ENCODE data around the gene DPP10. TPM values are rescaled to one million over a fixed set of nuclear protein-coding genes. Genes with fewer than 3 reads are reported as not detected.

Gene DPP10
- total RNA-seq, 1 donor from 2014 or later = 15.1 TPM

DNA sequence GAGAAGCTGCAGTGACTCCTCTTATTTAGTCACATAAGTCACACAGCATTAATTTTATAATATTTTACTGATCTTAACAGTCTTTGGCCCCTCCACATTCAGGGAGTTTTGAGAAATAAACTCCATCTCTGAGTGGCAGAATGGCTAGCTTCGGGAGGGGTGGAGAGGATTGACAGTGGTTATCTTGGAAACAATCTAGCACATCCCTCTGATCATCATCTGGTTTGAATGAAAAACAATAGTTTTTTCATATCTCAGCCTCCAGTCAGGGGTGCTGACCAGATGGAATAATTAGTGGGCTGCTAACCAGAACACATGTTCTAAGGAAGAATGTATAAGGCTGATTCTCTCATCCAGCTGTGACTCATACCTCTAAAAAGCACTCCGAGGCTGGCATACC is 477.5 kb downstream of the DPP10 start:
- Mint-ChIP-seq H3K4me1 (ENCODE audit: low read depth, unreplicated experiment) (no peaks in the 10 kb centered on the region), H3K27ac (ENCODE audit: unreplicated experiment) (no peak overlapping the region), H3K9me3 (ENCODE audit: unreplicated experiment) (no peaks in the 10 kb centered on the region), H3K36me3 (ENCODE audit: unreplicated experiment) (no peaks in the 10 kb centered on the region), H3K27me3 (ENCODE audit: unreplicated experiment) (no peaks in the 10 kb centered on the region), H3K4me3 (ENCODE audit: unreplicated experiment) (no peak overlapping the region)
- no peak for DNase-seq
- TF ChIP-seq, protein P1, sequence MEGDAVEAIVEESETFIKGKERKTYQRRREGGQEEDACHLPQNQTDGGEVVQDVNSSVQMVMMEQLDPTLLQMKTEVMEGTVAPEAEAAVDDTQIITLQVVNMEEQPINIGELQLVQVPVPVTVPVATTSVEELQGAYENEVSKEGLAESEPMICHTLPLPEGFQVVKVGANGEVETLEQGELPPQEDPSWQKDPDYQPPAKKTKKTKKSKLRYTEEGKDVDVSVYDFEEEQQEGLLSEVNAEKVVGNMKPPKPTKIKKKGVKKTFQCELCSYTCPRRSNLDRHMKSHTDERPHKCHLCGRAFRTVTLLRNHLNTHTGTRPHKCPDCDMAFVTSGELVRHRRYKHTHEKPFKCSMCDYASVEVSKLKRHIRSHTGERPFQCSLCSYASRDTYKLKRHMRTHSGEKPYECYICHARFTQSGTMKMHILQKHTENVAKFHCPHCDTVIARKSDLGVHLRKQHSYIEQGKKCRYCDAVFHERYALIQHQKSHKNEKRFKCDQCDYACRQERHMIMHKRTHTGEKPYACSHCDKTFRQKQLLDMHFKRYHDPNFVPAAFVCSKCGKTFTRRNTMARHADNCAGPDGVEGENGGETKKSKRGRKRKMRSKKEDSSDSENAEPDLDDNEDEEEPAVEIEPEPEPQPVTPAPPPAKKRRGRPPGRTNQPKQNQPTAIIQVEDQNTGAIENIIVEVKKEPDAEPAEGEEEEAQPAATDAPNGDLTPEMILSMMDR (IDR thresholded peaks at IDR 0.05; ENCODE audit: partially characterized antibody, unreplicated experiment) = no peak

DNA sequence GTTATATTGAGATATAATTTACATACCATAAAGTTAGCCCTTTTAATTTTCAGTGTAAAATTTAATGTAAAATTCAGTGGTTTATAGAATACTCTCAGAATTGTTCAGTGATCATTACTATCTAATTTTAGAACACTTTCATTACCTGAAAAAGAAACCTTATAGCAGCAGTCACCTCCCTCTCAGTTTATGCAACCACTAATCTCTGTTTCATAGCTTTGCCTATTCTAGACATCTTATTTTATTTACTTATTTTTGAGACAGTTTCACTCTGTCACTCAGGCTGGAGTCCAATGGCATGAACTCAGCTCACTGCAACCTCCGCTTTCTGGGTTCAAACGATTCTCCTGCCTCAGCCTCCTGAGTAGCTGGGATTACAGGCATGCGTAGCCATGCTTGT is 479.6 kb downstream of the DPP10 start:
- H3K27me3 Mint-ChIP-seq (ENCODE audit: unreplicated experiment) = no peaks in the 10 kb centered on the region

DNA sequence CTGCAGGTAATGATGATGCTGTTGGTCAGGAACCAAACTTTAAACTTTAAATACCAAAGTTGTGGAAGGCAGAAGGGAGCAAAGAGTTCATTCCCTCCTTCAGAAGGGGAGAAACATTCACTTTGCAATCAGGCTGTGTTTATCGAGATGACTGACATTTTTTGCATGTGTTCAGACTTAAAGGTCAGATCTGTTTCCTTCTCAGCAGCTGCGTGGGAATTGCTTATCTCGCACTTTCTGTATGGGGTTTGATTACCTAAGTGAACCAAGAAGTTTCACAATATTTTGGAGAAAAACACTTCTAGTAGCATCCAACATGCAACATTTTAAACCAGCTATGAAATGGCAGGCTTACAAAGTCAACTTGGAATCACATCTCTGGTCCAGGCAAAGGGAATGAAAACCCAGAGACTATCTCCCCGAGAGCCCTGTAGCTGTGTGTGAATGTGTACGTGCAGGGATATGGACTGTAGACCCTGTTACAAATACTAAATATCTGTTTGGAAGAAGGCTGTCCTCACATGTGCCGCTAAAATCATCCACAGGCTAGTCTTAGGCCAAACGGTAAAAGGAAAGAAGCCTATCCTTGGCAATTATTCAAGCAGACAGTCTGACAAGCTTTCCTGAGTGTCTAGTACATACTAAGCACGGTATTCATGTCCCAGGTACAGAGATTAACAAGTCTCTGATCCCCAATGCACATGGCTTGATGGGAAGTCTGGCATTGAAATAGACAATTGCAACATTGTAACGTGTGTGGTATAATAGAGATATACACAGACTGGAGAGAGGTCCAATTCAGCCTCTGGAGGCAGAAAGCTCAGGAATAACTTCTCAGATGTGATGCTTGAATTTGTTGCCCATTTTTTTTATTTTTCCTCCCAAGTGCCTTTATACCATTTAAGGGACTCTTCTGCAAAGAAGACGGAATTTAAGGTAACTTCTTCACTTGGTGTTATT is 483.1 kb downstream of the DPP10 start:
- Mint-ChIP-seq H3K36me3 (ENCODE audit: unreplicated experiment) (peaks cover 8% of the 10 kb centered on the region), H3K27me3 (ENCODE audit: unreplicated experiment) (no peaks in the 10 kb centered on the region), H3K27ac (ENCODE audit: unreplicated experiment) (no peak overlapping the region), H3K4me1 (ENCODE audit: low read depth, unreplicated experiment) (no peaks in the 10 kb centered on the region), H3K4me3 (ENCODE audit: unreplicated experiment) (no peak overlapping the region), H3K9me3 (ENCODE audit: unreplicated experiment) (no peaks in the 10 kb centered on the region)
- TF ChIP-seq, protein P1 (IDR thresholded peaks at IDR 0.05; ENCODE audit: partially characterized antibody, unreplicated experiment) = no peak
- no peak for DNase-seq

More for the DNA sequence above, 479.6 kb downstream of the DPP10 start:
- Mint-ChIP-seq H3K4me3 (ENCODE audit: unreplicated experiment) (no peak overlapping the region), H3K9me3 (ENCODE audit: unreplicated experiment) (no peaks in the 10 kb centered on the region), H3K4me1 (ENCODE audit: low read depth, unreplicated experiment) (no peaks in the 10 kb centered on the region), H3K36me3 (ENCODE audit: unreplicated experiment) (no peaks in the 10 kb centered on the region), H3K27ac (ENCODE audit: unreplicated experiment) (no peak overlapping the region)
- no peak for DNase-seq
- TF ChIP-seq, protein P1 (IDR thresholded peaks at IDR 0.05; ENCODE audit: partially characterized antibody, unreplicated experiment) = no peak

DNA sequence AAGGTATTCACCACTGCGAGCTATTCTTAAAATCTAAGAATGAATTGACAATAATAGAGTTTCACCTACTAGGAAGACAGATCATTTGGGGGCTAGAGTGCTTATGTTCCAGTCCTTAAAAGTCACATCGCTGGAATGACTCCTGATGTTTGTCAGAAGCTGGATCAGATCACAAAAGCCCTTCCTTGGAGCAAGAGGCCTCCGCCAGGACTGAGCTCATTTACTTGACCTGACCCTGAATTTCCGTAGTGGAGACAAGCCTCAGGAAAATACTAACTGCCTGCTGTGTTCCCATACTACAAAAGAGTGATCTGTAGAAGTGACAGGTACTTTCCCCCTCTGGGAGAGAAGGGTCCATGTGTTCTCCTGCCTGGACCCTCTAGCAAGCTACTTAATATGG is 483.9 kb downstream of the DPP10 start:
- no peaks in the 10 kb centered on the region for H3K9me3 Mint-ChIP-seq (ENCODE audit: unreplicated experiment)
- no peak for DNase-seq
- no peak overlapping the region for H3K27ac Mint-ChIP-seq (ENCODE audit: unreplicated experiment)
- no peak overlapping the region for H3K4me3 Mint-ChIP-seq (ENCODE audit: unreplicated experiment)
- peaks cover 8% of the 10 kb centered on the region for H3K36me3 Mint-ChIP-seq (ENCODE audit: unreplicated experiment)
- TF ChIP-seq, protein P1 (IDR thresholded peaks at IDR 0.05; ENCODE audit: partially characterized antibody, unreplicated experiment) = no peak
- no peaks in the 10 kb centered on the region for H3K27me3 Mint-ChIP-seq (ENCODE audit: unreplicated experiment)
- no peaks in the 10 kb centered on the region for H3K4me1 Mint-ChIP-seq (ENCODE audit: low read depth, unreplicated experiment)

DNA sequence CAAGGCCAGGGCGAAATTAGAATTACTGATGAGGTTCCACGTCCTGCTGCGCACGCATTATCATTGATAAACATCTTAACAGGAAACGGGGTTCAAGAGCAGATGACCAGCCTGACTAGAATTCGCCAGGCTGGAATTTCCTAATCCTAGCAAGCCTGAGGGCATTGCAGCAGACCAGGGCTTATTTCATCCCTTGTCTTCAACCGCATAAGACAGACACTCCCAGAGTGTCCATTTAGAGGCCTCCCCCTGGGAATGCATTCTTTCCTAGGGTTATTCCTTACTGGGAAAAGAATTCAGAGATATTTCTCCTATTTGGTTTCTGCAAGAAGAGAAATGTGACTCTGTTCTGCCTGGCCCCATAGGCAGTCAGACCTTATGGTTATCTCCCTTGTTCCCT is 486.8 kb downstream of the DPP10 start:
- TF ChIP-seq, protein P1 (IDR thresholded peaks at IDR 0.05; ENCODE audit: partially characterized antibody, unreplicated experiment) = no peak
- H3K36me3 Mint-ChIP-seq (ENCODE audit: unreplicated experiment) = peaks cover 8% of the 10 kb centered on the region
- no peaks in the 10 kb centered on the region for H3K4me1 Mint-ChIP-seq (ENCODE audit: low read depth, unreplicated experiment)
- no peaks in the 10 kb centered on the region for H3K9me3 Mint-ChIP-seq (ENCODE audit: unreplicated experiment)
- DNase-seq = no peak
- no peak overlapping the region for H3K4me3 Mint-ChIP-seq (ENCODE audit: unreplicated experiment)
- no peak overlapping the region for H3K27ac Mint-ChIP-seq (ENCODE audit: unreplicated experiment)
- no peaks in the 10 kb centered on the region for H3K27me3 Mint-ChIP-seq (ENCODE audit: unreplicated experiment)
